Lung (tissue), 12 donors: Measurements from ENCODE around the gene CPA2. TPM values are rescaled to one million over a fixed set of nuclear protein-coding genes. Genes with fewer than 3 reads are reported as not detected.

Experiments
- ATAC-seq: fragments of 200-7000 bp; cut with Tn5 transposase; one replicate; pipeline ENCODE4 v1.9.1; 2020; ENCODE audit warnings: moderate number of reproducible peaks; ENCODE audit not compliant: insufficient read depth, low FRiP score
- DNase-seq, 3 donors: peaks; one replicate each; pipeline ENCODE4 v3.0.0-alpha.2; 2013 to 2017
- H3K27ac ChIP-seq, 2 donors: one replicate each; pipeline ENCODE4 v1.5.1; 2013; ENCODE audit warnings: mild to moderate bottlenecking in 2 of 2, moderate library complexity in 2 of 2, control low read depth in 1 of 2, inconsistent platforms in 1 of 2, low read depth in 1 of 2, low read length in 1 of 2
- H3K27me3 ChIP-seq, 3 donors: one replicate each; pipeline ENCODE4 v1.5.1; 2013; ENCODE audit warnings: low read length in 2 of 3; ENCODE audit not compliant: control insufficient read depth in 3 of 3, insufficient read depth in 3 of 3
- H3K36me3 ChIP-seq, 4 donors: one replicate each; pipeline ENCODE4 v1.5.1; 2013; ENCODE audit warnings: low read length in 4 of 4, mild to moderate bottlenecking in 1 of 4, moderate library complexity in 1 of 4; ENCODE audit not compliant: control insufficient read depth in 4 of 4, insufficient read depth in 4 of 4
- H3K4me1 ChIP-seq, 5 donors: one replicate each; pipeline ENCODE4 v1.5.1; 2013; ENCODE audit warnings: low read length in 5 of 5, mild to moderate bottlenecking in 2 of 5, moderate library complexity in 1 of 5; ENCODE audit not compliant: control insufficient read depth in 5 of 5, insufficient read depth in 5 of 5
- H3K4me3 ChIP-seq: one replicate; pipeline ENCODE4 v1.5.1; 2013; ENCODE audit warnings: mild to moderate bottlenecking, control low read depth, moderate library complexity
- H3K9ac ChIP-seq, 2 donors: one replicate each; pipeline ENCODE4 v1.5.1; 2013; ENCODE audit warnings: low read length in 2 of 2, control low read depth in 1 of 2; ENCODE audit not compliant: insufficient read depth in 1 of 2
- H3K9me3 ChIP-seq, 4 donors: one replicate each; pipeline ENCODE4 v1.5.1; 2013; ENCODE audit warnings: low read length in 3 of 4, mild to moderate bottlenecking in 1 of 4, moderate library complexity in 1 of 4; ENCODE audit not compliant: control insufficient read depth in 4 of 4, insufficient read depth in 3 of 4
- WGBS, 2 donors: extraction: QIAGEN DNeasy Blood & Tissue Kit; methylation state at CpG; one replicate each; pipeline ENCODE4 v1.1.7; 2013; 5-methylcytosine and 5-hydroxymethylcytosine counted together
- polyA plus RNA-seq, 2 donors: library from polyadenylated mRNA; stranded (reverse); fragments of 200-250 nt; gene quantifications; one replicate each; pipeline ENCODE4 v1.2.1, GENCODE V29; 2013
- total RNA-seq, 2 donors: library from RNA; depleted of rRNA in 1 of 2; stranded (reverse); fragments of >200 nt in 1 of 2; gene quantifications; one replicate each; pipeline ENCODE4 v1.2.1, GENCODE V29; 2014 to 2021
- TF ChIP-seq, protein P1 (sequence below): IDR thresholded peaks from 2 replicates; pipeline ENCODE4 v1.5.1; 2012; ENCODE audit warnings: mild to moderate bottlenecking; ENCODE audit errors: control extremely low read depth, extremely low read depth
- donor health status: control.
- donor health status: control.
- donor health status: Bipolar disorder and iron deficiency.
- donor health status: healthy.
- donor health status: DM: yes; HTN: yes; CAD: no.

Gene CPA2
- total and polyA plus RNA-seq, 4 donors = 0.21 to 2.0 TPM; not detected in 2

DNA sequence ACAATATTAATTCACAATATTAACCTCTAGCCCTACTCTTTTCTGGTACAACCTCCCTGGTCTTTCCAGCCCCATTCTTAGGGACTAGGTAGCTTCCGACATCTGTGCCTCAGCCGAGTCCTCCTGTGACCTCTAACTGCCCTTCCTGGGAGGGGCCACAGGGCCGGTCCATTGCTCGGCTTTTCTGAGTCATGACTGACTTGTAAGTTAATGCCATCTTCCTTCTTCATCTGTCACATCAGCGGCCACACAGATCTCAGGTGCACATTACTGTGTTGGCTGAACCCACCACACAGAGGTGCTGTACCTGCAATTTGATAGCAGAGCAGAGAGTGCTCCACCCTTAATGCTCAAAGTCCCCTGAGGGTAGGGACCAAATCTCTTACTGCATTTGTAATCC lies 22.2 kb downstream of the CPA2 start:
- TF ChIP-seq, protein P1, sequence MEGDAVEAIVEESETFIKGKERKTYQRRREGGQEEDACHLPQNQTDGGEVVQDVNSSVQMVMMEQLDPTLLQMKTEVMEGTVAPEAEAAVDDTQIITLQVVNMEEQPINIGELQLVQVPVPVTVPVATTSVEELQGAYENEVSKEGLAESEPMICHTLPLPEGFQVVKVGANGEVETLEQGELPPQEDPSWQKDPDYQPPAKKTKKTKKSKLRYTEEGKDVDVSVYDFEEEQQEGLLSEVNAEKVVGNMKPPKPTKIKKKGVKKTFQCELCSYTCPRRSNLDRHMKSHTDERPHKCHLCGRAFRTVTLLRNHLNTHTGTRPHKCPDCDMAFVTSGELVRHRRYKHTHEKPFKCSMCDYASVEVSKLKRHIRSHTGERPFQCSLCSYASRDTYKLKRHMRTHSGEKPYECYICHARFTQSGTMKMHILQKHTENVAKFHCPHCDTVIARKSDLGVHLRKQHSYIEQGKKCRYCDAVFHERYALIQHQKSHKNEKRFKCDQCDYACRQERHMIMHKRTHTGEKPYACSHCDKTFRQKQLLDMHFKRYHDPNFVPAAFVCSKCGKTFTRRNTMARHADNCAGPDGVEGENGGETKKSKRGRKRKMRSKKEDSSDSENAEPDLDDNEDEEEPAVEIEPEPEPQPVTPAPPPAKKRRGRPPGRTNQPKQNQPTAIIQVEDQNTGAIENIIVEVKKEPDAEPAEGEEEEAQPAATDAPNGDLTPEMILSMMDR = no peak
- no peak for ATAC-seq

DNA sequence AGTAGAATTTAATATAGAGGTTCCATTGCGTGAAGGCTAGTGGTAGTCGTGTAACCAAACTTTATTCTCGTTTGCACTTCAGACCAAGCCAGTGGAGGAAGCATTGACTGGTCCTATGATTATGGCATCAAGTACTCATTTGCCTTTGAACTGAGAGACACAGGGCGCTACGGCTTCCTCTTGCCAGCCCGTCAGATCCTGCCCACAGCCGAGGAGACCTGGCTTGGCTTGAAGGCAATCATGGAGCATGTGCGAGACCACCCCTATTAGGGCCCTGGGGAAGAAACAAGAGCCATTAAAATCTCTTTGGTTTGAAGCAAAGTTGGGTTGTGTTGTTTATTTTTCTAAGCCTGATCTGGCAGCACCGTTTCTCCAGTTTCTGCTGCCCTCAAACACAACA lies 22.8 kb downstream of the CPA2 start:
- Histone ChIP-seq H3K27ac (no peak overlapping the region), H3K4me3 (no peak overlapping the region), H3K36me3 (no peaks in the 10 kb centered on the region), H3K27me3 (no peaks in the 10 kb centered on the region), H3K9ac (no peak overlapping the region), H3K9me3 (peaks cover 0 to 2% (median 0%) of the 10 kb centered on the region in 4 donors), H3K4me1 (no peaks in the 10 kb centered on the region)
- no peak for DNase-seq
- TF ChIP-seq, protein P1 = no peak
- ATAC-seq = no peak
- WGBS, 2 donors = 90 to 94% methylated on average over 9 of the region's 9 CpGs

More for the DNA sequence above, 22.2 kb downstream of the CPA2 start:
- H3K9ac ChIP-seq = no peak overlapping the region
- no peak for DNase-seq
- no peaks in the 10 kb centered on the region for H3K27me3 ChIP-seq
- no peak overlapping the region for H3K27ac ChIP-seq
- no peak overlapping the region for H3K4me3 ChIP-seq
- H3K4me1 ChIP-seq = no peaks in the 10 kb centered on the region
- H3K9me3 ChIP-seq = peaks cover 0 to 2% (median 0%) of the 10 kb centered on the region in 4 donors
- WGBS, 2 donors = 71 to 84% methylated on average over 5 of the region's 5 CpGs
- no peaks in the 10 kb centered on the region for H3K36me3 ChIP-seq

DNA sequence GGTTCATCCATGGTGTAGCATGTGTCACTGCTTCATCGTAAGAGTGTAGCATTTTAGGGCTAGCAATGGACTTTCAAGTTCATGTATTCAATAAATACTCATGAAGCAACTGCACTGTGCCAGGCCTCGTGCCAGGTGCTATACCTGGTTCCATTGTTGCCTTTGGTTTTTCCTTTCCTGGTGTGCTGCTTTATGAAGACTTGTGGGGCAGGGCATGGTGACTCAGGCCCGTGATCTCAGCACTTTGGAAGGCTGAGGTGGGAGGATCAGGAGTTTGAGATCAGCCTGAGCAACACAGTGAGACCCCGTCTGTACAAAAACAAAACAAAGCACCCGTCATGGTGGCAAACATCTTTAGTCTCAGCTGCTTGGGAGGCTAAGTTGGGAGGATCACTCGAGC lies 24.1 kb downstream of the CPA2 start:
- ATAC-seq = no peak
- H3K9ac ChIP-seq = no peak overlapping the region

More for the DNA sequence above, 24.1 kb downstream of the CPA2 start:
- H3K4me1 ChIP-seq = no peaks in the 10 kb centered on the region
- H3K9me3 ChIP-seq = no peaks in the 10 kb centered on the region
- H3K4me3 ChIP-seq = no peak overlapping the region
- no peaks in the 10 kb centered on the region for H3K36me3 ChIP-seq
- TF ChIP-seq, protein P1 = no peak
- DNase-seq = no peak
- H3K27me3 ChIP-seq = no peaks in the 10 kb centered on the region
- 91 to 97% methylated on average over 6 of the region's 6 CpGs for WGBS, 2 donors
- no peak overlapping the region for H3K27ac ChIP-seq
